Loucy (cell line): ENCODE results near the gene GPX3.

Experiments used
- H2AFZ ChIP-seq: fragments of 200-600 bp; sonication (generic); 2 replicates; pipeline ENCODE4 v1.6.0; 2016; ENCODE audit warnings: antibody characterized with exemption, mild to moderate bottlenecking, low read length, moderate library complexity
- H3F3A ChIP-seq: fragments of 200-600 bp; 2 replicates; pipeline ENCODE4 v1.6.0; 2016; ENCODE audit warnings: antibody characterized with exemption, low read depth, mild to moderate bottlenecking
- H3K27me3 ChIP-seq: fragments of 200-600 bp; sonication (generic); 2 replicates; pipeline ENCODE4 v1.6.1; 2014; ENCODE audit warnings: low read length, mild to moderate bottlenecking; ENCODE audit not compliant: insufficient read depth, poor library complexity, severe bottlenecking
- H3K36me3 ChIP-seq: fragments of 200-600 bp; sonication (generic); 2 replicates; pipeline ENCODE4 v1.6.1; 2016; ENCODE audit warnings: low read length; ENCODE audit not compliant: insufficient read depth
- H3K4me1 ChIP-seq: fragments of 200-600 bp; sonication (generic); 2 replicates; pipeline ENCODE4 v1.5.1; 2014; ENCODE audit warnings: low read length, mild to moderate bottlenecking; ENCODE audit not compliant: insufficient read depth, poor library complexity, severe bottlenecking
- H3K4me2 ChIP-seq: fragments of 200-600 bp; sonication (generic); 2 replicates; pipeline ENCODE4 v1.6.0; 2014; ENCODE audit warnings: antibody characterized with exemption, low read length, low read depth, mild to moderate bottlenecking; ENCODE audit not compliant: poor library complexity, severe bottlenecking
- H3K4me3 ChIP-seq: fragments of 200-600 bp; sonication (generic); 2 replicates; pipeline ENCODE4 v1.5.1; 2014; ENCODE audit warnings: low read length, mild to moderate bottlenecking, mixed read lengths; ENCODE audit not compliant: poor library complexity, severe bottlenecking
- H3K79me2 ChIP-seq: fragments of 200-600 bp; sonication (generic); 2 replicates; pipeline ENCODE4 v1.6.1; 2014; ENCODE audit warnings: low read length; ENCODE audit not compliant: insufficient read depth
- H3K9ac ChIP-seq: fragments of 200-600 bp; sonication (generic); 2 replicates; pipeline ENCODE4 v1.6.0; 2014; ENCODE audit warnings: mild to moderate bottlenecking, low read depth, low read length, moderate library complexity; ENCODE audit not compliant: poor library complexity, severe bottlenecking
- H3K9me2 ChIP-seq: fragments of 200-600 bp; sonication (generic); replicated peaks from 2 replicates; pipeline ENCODE4 v1.6.1; 2016; ENCODE audit warnings: low read depth, low read length, mixed read lengths
- H3K9me3 ChIP-seq: fragments of 200-600 bp; sonication (generic); 2 replicates; pipeline ENCODE4 v1.6.1; 2014; ENCODE audit warnings: mild to moderate bottlenecking, antibody characterized with exemption, low read length, low read depth; ENCODE audit not compliant: insufficient read depth
- H4K20me1 ChIP-seq: fragments of 200-600 bp; sonication (generic); 2 replicates; pipeline ENCODE4 v1.6.0; 2014; ENCODE audit warnings: antibody characterized with exemption, low read length, mild to moderate bottlenecking; ENCODE audit not compliant: insufficient read depth, poor library complexity, severe bottlenecking
- CTCF ChIP-seq: fragments of 200-600 bp; sonication (generic); conservative IDR thresholded peaks from 2 replicates; pipeline ENCODE4 v1.5.1; 2014; ENCODE audit warnings: mild to moderate bottlenecking, antibody characterized with exemption, low read length
- EZH2phosphoT487 ChIP-seq: fragments of 200-600 bp; IDR thresholded peaks from 2 replicates; pipeline ENCODE4 v1.6.1; 2018; ENCODE audit warnings: antibody characterized with exemption, mild to moderate bottlenecking, moderate library complexity, borderline replicate concordance

Gene GPX3

GRCh38 chr5:151065609-151066008 lies 45.2 kb downstream of the GPX3 start:
- H3K4me3 ChIP-seq = no peak overlapping the region
- peaks cover 9% of the 10 kb centered on the region for H3K4me1 ChIP-seq
- TF ChIP-seq EZH2phosphoT487 = no peak
- TF ChIP-seq CTCF = no peak
- peaks cover 59% of the 10 kb centered on the region; the same call in 1 of the 2 replicates for H3K36me3 ChIP-seq
- no peaks in the 10 kb centered on the region for H3F3A ChIP-seq
- no peaks in the 10 kb centered on the region for H3K27me3 ChIP-seq
- H3K9me3 ChIP-seq = no peaks in the 10 kb centered on the region
- H2AFZ ChIP-seq = no peak overlapping the region
- H3K9me2 ChIP-seq = no peaks in the 10 kb centered on the region
- H3K9ac ChIP-seq = no peak overlapping the region
- peaks cover 42% of the 10 kb centered on the region for H4K20me1 ChIP-seq
- peaks cover 83% of the 10 kb centered on the region for H3K79me2 ChIP-seq
- no peak overlapping the region for H3K4me2 ChIP-seq

- H3K79me2 ChIP-seq = peaks cover 96% of the 10 kb centered on the region
- no peaks in the 10 kb centered on the region for H3K9me3 ChIP-seq
- no peak overlapping the region for H2AFZ ChIP-seq
- TF ChIP-seq EZH2phosphoT487 (no peak), CTCF (no peak)
- no peak overlapping the region for H3K9ac ChIP-seq
- H4K20me1 ChIP-seq = peaks cover 42% of the 10 kb centered on the region
- H3K27me3 ChIP-seq = no peaks in the 10 kb centered on the region
- peaks cover 9% of the 10 kb centered on the region for H3K4me1 ChIP-seq
- H3K4me2 ChIP-seq = no peak overlapping the region
- no peak overlapping the region for H3K4me3 ChIP-seq
- peaks cover 46% of the 10 kb centered on the region; the same call in 1 of the 2 replicates for H3K36me3 ChIP-seq
- no peaks in the 10 kb centered on the region for H3F3A ChIP-seq
- no peaks in the 10 kb centered on the region for H3K9me2 ChIP-seq
Observed at GRCh38 chr5:151066920-151067319, 46.5 kb downstream of the GPX3 start.

- Histone ChIP-seq H3K27me3 (no peaks in the 10 kb centered on the region), H4K20me1 (peaks cover 47% of the 10 kb centered on the region), H3K4me2 (no peak overlapping the region), H3K79me2 (peaks cover 100% of the 10 kb centered on the region), H3K4me1 (peaks cover 9% of the 10 kb centered on the region), H3K36me3 (peaks cover 37% of the 10 kb centered on the region; the same call in 1 of the 2 replicates), H3K9me2 (no peaks in the 10 kb centered on the region), H3F3A (no peaks in the 10 kb centered on the region), H3K9me3 (no peaks in the 10 kb centered on the region), H3K4me3 (no peak overlapping the region), H3K9ac (no peak overlapping the region), H2AFZ (no peak overlapping the region)
- TF ChIP-seq EZH2phosphoT487 = no peak
- TF ChIP-seq CTCF = no peak
Observed at GRCh38 chr5:151067632-151068432, 47.4 kb downstream of the GPX3 start.
